HepG2 (cell line): ENCODE data around the gene CHD9. TPM values are rescaled to one million over a fixed set of nuclear protein-coding genes. Genes with fewer than 3 reads are reported as not detected.

ENCODE experiments used
- E2F2 ChIP-seq: sonication (generic); formaldehyde crosslinking; IDR thresholded peaks from 2 replicates; pipeline ENCODE4 v1.4.0; 2020; ENCODE audit warnings: missing genetic modification reagents, borderline replicate concordance
- ELF3 ChIP-seq: IDR thresholded peaks from 2 replicates; pipeline ENCODE4 v1.6.1; 2016; ENCODE audit warnings: missing genetic modification reagents, missing compliant biosample characterization
- HBP1 ChIP-seq: IDR thresholded peaks from 2 replicates; pipeline ENCODE4 v1.6.1; 2016; ENCODE audit warnings: low read depth, control low read depth
- HNRNPUL1 ChIP-seq: fragments of 200-400 bp; formaldehyde crosslinking; IDR thresholded peaks from 2 replicates; pipeline ENCODE4 v1.6.1; 2017; ENCODE audit warnings: low read depth, mild to moderate bottlenecking, low read length, moderate library complexity
- KLF15 ChIP-seq: sonication (generic); formaldehyde crosslinking; IDR thresholded peaks from 2 replicates; pipeline ENCODE4 v1.8.1; 2023; ENCODE audit warnings: borderline replicate concordance, mild to moderate bottlenecking, inconsistent platforms, missing genetic modification reagents, mixed read lengths
- MYNN ChIP-seq: sonication (generic); formaldehyde crosslinking; IDR thresholded peaks from 2 replicates; pipeline ENCODE4 v1.4.0; 2020; ENCODE audit warnings: mild to moderate bottlenecking, low read depth, missing genetic modification reagents
- PITX1 ChIP-seq: sonication (generic); formaldehyde crosslinking; IDR thresholded peaks from 2 replicates; pipeline ENCODE4 v1.5.1; 2020; ENCODE audit warnings: mild to moderate bottlenecking, missing genetic modification reagents
- POLR2A ChIP-seq, 2 experiments: IDR thresholded peaks; 2 replicates each; pipeline ENCODE4 v1.6.1; 2011; ENCODE audit warnings: low read depth in 2 of 2, low read length in 2 of 2, mild to moderate bottlenecking in 1 of 2, moderate library complexity in 1 of 2; ENCODE audit not compliant: insufficient read depth in 1 of 2
- RAD51 ChIP-seq: fragments of 450-650 bp; IDR thresholded peaks from 2 replicates; pipeline ENCODE4 v1.6.1; 2016; ENCODE audit warnings: borderline replicate concordance
- TBP ChIP-seq: sonication (generic); formaldehyde crosslinking; IDR thresholded peaks from 2 replicates; pipeline ENCODE4 v1.5.0; 2020; ENCODE audit warnings: missing genetic modification reagents
- ZFP82 ChIP-seq: sonication (generic); formaldehyde crosslinking; IDR thresholded peaks from 2 replicates; pipeline ENCODE4 v1.5.1; 2020; ENCODE audit warnings: mild to moderate bottlenecking, missing genetic modification reagents, borderline replicate concordance
- ZHX2 ChIP-seq, 2 experiments: sonication (generic) in 1 of 2; formaldehyde crosslinking in 1 of 2; IDR thresholded peaks; 2 replicates each; pipeline versions ENCODE4 v1.6.1 to v1.9.0; 2014 to 2022; ENCODE audit warnings: antibody characterized with exemption in 1 of 2, borderline replicate concordance in 1 of 2, inconsistent platforms in 1 of 2, low read depth in 1 of 2, missing genetic modification reagents in 1 of 2
- ZNF260 ChIP-seq: sonication (generic); formaldehyde crosslinking; IDR thresholded peaks from 2 replicates; pipeline ENCODE4 v1.4.0; 2020; ENCODE audit warnings: missing genetic modification reagents, low read depth, mild to moderate bottlenecking, borderline replicate concordance
- ZNF329 ChIP-seq: sonication (generic); formaldehyde crosslinking; IDR thresholded peaks from 2 replicates; pipeline ENCODE4 v1.9.0; 2021; ENCODE audit warnings: low read depth, mild to moderate bottlenecking, missing genetic modification reagents
- ZNF432 ChIP-seq: sonication (generic); formaldehyde crosslinking; IDR thresholded peaks from 2 replicates; pipeline ENCODE4 v1.5.0; 2020; ENCODE audit warnings: missing genetic modification reagents, mild to moderate bottlenecking, borderline replicate concordance
- ZNF546 ChIP-seq: sonication (generic); formaldehyde crosslinking; conservative IDR thresholded peaks from 2 replicates; pipeline ENCODE4 v1.8.1; 2023; ENCODE audit warnings: mild to moderate bottlenecking, missing genetic modification reagents
- ZNF556 ChIP-seq: sonication (generic); formaldehyde crosslinking; IDR thresholded peaks from 2 replicates; pipeline ENCODE4 v1.4.0; 2020; ENCODE audit warnings: mild to moderate bottlenecking, missing genetic modification reagents, borderline replicate concordance
- ZNF577 ChIP-seq: sonication (generic); formaldehyde crosslinking; IDR thresholded peaks from 2 replicates; pipeline ENCODE4 v1.4.0; 2020; ENCODE audit warnings: mild to moderate bottlenecking, low read depth, missing genetic modification reagents, borderline replicate concordance
- ZNF672 ChIP-seq: sonication (generic); formaldehyde crosslinking; IDR thresholded peaks from 2 replicates; pipeline ENCODE4 v1.8.1; 2022; ENCODE audit warnings: missing genetic modification reagents
- polyA plus RNA-seq, 8 experiments: library from polyadenylated mRNA; depleted of rRNA in 3 of 8; stranded (reverse) in 7 of 8; unstranded in 1 of 8; fragments of >200 nt; fragmentation: Illumina TruSeq in 4 of 8; extraction: Trizol in 4 of 8; gene quantifications; 2 replicates each; pipeline versions ENCODE4 v1.2.1 to v1.2.3, GENCODE V29; 2011 to 2016; ENCODE audit warnings: low read depth in 4 of 8, missing spikeins in 1 of 8, mixed read lengths in 1 of 8; ENCODE audit not compliant: insufficient read depth in 1 of 8
- total RNA-seq, 5 experiments: library from RNA; depleted of rRNA; stranded (reverse); fragments of >200 nt; fragmentation: Illumina TruSeq; extraction: Trizol; gene quantifications; 2 replicates each; pipeline ENCODE4 v1.2.3, GENCODE V29; 2016; ENCODE audit warnings: low read depth in 1 of 5
- TF ChIP-seq, protein P1 (sequence below): IDR thresholded peaks from 2 replicates; pipeline ENCODE4 v1.6.1; 2016; ENCODE audit warnings: low read depth, borderline replicate concordance

The CHD9 gene
- total and polyA plus RNA-seq, 2 of the 13 experiments (the other 11 are each of a cell fraction or from before 2014, with no cell fraction given), result 23.4 to 27.7 TPM

DNA sequence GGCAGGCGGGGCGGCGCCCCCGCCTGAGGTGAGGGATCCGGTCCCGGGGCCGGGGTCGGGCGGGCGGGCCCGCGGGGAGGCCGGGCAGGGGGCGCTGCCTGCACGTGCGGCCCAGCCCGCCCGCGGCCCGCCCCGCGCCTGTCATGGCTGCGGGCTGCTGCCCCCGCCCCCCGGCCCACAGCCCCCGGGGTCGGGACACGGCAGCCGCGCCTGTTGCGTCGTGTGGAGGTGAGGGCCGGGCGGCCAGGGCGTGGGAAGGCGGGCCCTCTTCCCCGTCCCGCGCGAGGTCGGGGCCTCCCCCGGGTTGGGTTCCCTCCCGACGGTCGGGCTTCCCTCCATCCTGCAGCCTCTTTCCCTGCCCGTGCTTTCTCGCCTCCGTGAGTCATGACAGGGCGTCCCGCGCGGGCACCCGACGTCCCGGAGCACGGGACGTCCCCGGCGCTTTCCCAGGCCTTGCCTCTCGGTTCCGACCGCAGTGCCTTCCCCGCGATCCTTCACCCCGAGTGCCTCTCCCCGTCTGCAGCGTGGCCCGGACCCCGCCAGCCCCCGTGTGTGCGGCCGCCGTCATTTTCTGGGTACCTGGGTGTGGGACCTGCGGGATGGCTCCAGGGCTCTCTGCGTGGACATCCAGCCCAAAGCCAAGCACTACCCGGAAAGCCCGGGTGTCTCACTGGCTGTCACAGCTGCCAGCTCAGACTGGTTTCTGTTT lies 76.7 kb downstream of the CHD9 start (continued):
- TF ChIP-seq, protein P1, sequence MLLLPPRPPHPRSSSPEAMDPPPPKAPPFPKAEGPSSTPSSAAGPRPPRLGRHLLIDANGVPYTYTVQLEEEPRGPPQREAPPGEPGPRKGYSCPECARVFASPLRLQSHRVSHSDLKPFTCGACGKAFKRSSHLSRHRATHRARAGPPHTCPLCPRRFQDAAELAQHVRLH (CRISPR knock-in tag), result 0 out of 2 replicates have a peak, but pooled peaks have one; percentile 15
- TF ChIP-seq KLF15 (no peak), RAD51 (no peak), HBP1 (CRISPR knock-in tag) (no peak), ZFP82 (CRISPR knock-in tag) (no peak), TBP (CRISPR knock-in tag) (no peak), ZNF432 (CRISPR knock-in tag) (no peak), ZNF556 (0 out of 2 replicates have a peak, but pooled peaks have one; percentile 35), ZNF546 (CRISPR knock-in tag) (no peak; the same call in 1 of the 2 replicates), ZHX2 (IDR thresholded peaks at IDR 0.05; ENCODE audit: low read depth) (no peak), ZHX2 (CRISPR knock-in tag; IDR thresholded peaks at IDR 0.05; ENCODE audit: borderline replicate concordance) (no peak), HNRNPUL1 (no peak), POLR2A (IDR thresholded peaks at IDR 0.05; ENCODE audit: insufficient read depth in 1 of 2, low read depth in 2 of 2, low read length in 2 of 2) (peak in 1 of 2 experiments; percentile 35; a peak in 1 of 4 replicates), ELF3 (CRISPR knock-in tag) (peak; percentile 14; the same call in 1 of the 2 replicates), ZNF577 (CRISPR knock-in tag) (no peak), ZNF329 (CRISPR knock-in tag) (no peak), ZNF672 (CRISPR knock-in tag) (0 out of 2 replicates have a peak, but pooled peaks have one; percentile 1), MYNN (CRISPR knock-in tag) (no peak), E2F2 (no peak), PITX1 (CRISPR knock-in tag) (no peak), ZNF260 (CRISPR knock-in tag) (no peak)
